GM21360 (cell line): ENCODE results near the gene SLPI.

Experiments used
- ATAC-seq: cut with Tn5 transposase; IDR thresholded peaks from one replicate; pipeline ENCODE4 v1.9.1; 2021; ENCODE audit warnings: mild to moderate bottlenecking, moderate library complexity; ENCODE audit not compliant: unreplicated experiment

The SLPI gene

DNA sequence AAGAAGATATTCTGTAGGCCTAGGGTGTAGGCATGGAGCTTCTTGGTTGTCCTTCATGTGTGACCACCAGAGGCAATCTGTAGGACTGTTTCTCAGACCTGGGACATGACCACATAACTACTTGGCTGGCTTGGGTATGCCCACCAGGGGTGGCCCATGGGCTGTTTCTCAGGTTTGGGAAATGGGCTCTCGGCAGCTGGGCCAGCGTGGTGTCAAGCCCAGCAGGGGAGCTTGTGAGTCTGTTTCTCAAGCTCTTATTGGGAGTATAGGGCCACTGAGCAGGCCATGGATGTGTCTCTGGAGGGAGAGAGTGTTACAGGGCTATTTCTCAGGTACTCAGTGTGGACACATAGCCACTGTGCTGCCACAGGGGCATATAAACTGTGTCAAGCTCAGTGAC, 35.7 kb downstream of the SLPI start:
- no peak for ATAC-seq

DNA sequence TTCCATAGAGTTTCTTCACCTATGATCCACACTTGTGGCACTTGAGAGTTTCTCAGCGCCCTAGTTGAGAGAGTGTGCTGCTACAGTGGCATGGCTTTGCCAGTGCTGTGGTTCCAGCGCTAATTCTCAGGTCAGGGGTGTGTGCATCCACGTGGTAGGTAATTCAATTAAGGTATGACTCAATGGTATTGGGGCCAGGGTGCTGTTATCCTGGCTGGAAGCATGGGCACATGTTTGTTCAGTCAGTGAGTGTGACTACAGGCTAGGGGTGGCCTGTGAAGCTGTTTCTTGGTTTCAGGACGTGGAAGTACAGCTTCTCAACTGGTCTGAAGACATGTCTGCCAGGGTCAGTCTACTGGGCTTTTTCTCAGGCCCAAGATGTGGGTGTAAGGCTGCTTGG, 36.2 kb downstream of the SLPI start:
- ATAC-seq, result no peak

DNA sequence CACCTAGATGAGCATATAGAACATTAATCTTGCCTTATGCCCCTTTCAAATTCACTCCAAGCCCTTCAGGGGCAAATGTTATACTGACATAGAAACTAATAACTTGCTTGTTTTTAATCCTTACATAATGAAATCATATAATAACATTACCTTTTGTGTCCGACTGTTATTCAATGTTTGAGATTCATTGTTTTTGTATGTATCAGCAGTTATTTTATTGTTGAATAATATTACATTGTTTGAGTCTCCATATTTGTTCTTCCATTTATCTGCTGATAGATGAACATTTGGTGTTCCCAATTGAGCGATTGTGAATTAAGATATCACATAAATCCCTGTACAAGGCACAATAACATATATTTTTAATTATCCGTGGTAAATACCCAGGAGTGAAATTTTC, 41.5 kb downstream of the SLPI start:
- ATAC-seq, result no peak

DNA sequence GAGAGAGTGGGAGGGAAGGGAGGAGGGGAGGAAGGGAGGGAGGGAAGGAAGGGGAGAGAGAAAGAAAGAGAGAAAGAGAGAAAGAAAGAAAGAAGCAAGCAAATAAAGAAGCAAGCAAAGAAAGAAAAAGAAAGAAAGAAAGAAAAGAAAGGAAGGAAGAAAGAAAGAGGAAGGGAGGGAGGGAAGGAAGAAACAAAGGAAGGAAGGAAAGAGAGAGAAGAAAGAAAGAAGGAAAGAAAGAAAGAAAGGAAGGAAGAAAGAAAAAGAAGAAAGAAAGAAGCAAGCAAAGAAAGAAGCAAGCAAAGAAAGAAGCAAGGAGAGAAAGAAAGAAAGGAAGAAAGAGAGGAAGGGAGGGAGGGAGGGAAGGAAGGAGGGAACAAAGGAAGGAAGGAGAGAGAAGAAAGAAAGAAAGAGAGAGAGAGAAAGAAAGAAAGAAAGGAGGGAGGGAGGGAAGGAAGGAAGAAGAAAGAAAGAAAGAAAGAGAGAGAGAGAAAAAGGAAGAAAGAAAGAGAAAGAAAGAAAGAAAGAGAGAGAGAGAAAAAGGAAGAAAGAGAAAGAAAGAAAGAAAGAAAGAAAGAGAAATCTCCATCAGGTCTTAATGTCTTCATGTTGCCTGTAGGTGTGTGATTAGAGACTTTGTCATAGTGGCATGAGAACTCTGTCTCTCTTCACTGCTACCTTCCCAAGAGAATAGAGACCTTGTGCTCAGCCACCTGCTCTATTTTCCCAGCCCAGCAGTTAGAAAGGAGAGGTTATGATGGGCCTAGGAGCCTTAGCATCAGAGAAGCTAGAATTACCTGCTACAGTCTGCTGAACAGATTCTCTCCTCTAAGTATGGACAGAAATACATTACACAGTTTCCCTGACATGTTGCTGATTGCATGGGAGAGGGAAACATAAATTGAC, 42.5 kb downstream of the SLPI start:
- no peak for ATAC-seq

DNA sequence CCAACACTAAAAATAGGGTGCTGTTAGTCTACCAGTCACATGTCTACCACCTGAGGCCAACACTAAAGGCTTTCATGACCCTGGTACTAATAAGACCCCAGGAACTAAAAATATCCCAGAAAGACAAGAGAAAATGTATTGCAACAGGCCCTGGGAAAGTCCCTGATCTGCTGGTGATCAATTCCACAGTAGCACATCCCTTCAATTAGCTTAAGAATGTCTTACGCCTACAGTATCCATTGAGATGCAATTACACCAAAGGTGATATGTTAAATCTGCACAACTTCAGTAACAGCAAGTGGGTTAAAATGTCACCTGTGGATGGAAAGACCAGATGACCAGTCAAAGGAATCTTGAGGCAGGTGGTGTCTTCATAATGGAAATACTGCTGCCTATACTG, 44.4 kb downstream of the SLPI start:
- no peak for ATAC-seq

DNA sequence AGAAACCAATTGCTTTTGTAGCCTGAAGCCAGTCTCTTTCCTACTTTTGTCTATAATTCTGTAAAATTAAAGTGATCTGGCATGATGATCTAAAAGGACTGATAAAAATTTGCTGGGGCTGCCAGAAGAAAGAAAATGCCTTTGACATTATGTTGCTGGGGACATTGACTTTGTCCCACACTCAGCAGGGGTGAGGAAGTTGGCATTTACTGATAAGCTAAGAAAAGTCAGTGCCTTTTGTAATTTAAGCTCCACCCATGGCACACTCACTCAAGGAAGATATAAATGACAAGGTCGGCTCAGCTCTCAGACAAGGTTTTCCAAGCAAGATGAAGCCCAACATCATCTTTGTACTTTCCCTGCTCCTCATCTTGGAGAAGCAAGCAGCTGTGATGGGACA, 47.6 kb downstream of the SLPI start, which contains the start of gene SEMG1:
TSS of gene SEMG1 (plus strand) at position 309 of the 400 bp plus-strand sequence. CDS start at position 330, 21 bp downstream.
- no peak for ATAC-seq
